ENCODE measurements around the gene DPH7. TPM values are rescaled to one million over a fixed set of nuclear protein-coding genes. Genes with fewer than 3 reads are reported as not detected.
A peak's percentile ranks its signal among the peaks of the same experiment; 100 is the strongest.

DPH7 gene
- total and polyA plus RNA-seq, 2 of the 8 experiments (the other 6 are each of a cell fraction or from before 2014, with no cell fraction given), result 44.6 to 45.5 TPM

DNA sequence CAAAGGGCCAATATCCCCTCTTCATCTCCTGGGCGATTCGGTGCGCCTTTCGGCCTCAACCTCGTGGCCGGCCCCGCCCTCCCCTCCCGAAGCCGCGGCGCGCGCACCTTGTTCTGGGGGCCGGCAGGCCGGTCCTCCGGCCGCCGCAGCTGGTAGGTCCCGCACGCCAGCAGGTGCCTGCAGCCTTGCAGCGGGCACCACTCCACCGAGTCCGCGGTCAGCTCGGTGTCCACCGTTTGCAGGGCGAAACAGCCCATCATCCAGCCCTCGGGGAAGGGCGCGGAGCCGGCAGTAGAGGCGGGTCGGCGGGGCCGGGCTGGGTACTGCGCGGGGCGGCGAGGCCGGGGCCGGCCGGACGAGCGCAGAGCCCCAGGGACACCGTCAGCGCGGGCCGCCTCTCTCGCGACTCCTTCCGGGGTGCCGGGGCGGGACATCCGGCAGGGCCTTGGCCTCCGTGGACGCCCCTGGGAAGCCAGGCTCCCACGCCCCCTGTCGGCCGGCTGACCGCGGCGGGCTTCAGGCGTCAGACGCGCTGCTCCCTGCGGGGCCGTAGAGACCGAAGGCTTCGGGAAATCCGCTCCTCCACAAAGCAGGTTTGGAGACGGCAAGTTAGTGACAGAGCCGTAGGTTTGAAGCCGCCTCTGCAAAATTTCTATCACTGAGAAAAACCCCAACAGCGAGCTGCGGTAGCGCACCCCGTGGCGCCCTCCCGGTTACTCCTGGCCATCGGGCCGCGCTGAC is at the start of gene DPH7 (continued):
- TF ChIP-seq POU5F1 (IDR thresholded peaks at IDR 0.05; ENCODE audit: low read depth, low read length) (no peak), CBX5 (IDR thresholded peaks at IDR 0.05; ENCODE audit: low read depth, low read length) (no peak), CREB1 (IDR thresholded peaks at IDR 0.05) (peak; percentile 75), FOSL1 (IDR thresholded peaks at IDR 0.05; ENCODE audit: insufficient read depth, low read depth, low read length) (peak; percentile 39; the same call in 1 of the 2 replicates), SAP30 (IDR thresholded peaks at IDR 0.05; ENCODE audit: insufficient read depth, insufficient replicate concordance, low read length) (no peak), RXRA (IDR thresholded peaks at IDR 0.05; ENCODE audit: insufficient read depth, low read depth, low read length) (no peak), YY1 (IDR thresholded peaks at IDR 0.05; ENCODE audit: low read depth, low read length) (no peak), TEAD4 (IDR thresholded peaks at IDR 0.05; ENCODE audit: low read depth, low read length) (no peak), MAFK (IDR thresholded peaks at IDR 0.05; ENCODE audit: low read depth, low read length) (no peak), GTF2F1 (IDR thresholded peaks at IDR 0.05; ENCODE audit: borderline replicate concordance, low read depth, low read length) (no peak), SP4 (IDR thresholded peaks at IDR 0.05; ENCODE audit: low read length) (no peak), HDAC2 (IDR thresholded peaks at IDR 0.05; ENCODE audit: borderline replicate concordance in 1 of 2, low read depth in 2 of 2, low read length in 2 of 2) (no peak), ASH2L (IDR thresholded peaks at IDR 0.05; ENCODE audit: low read length) (peak; percentile 86), KDM5A (IDR thresholded peaks at IDR 0.05; ENCODE audit: low read length) (no peak), SP2 (IDR thresholded peaks at IDR 0.05; ENCODE audit: low read length) (peak; percentile 37; the same call in 1 of the 2 replicates), POLR2A (IDR thresholded peaks at IDR 0.05; ENCODE audit: control extremely low read depth in 1 of 2, low read depth in 2 of 2, low read length in 2 of 2) (peak in 1 of 2 experiments; percentile 87; a peak in 2 of 3 replicates), EP300 (IDR thresholded peaks at IDR 0.05; ENCODE audit: borderline replicate concordance in 1 of 2, low read depth in 2 of 2, low read length in 2 of 2) (0 out of 3 replicates have a peak, but pooled peaks of 1 of the 2 experiments have one; percentile 37), E2F6 (IDR thresholded peaks at IDR 0.05) (peak; percentile 17; the same call in 1 of the 2 replicates)
- TF ChIP-seq, protein P1, sequence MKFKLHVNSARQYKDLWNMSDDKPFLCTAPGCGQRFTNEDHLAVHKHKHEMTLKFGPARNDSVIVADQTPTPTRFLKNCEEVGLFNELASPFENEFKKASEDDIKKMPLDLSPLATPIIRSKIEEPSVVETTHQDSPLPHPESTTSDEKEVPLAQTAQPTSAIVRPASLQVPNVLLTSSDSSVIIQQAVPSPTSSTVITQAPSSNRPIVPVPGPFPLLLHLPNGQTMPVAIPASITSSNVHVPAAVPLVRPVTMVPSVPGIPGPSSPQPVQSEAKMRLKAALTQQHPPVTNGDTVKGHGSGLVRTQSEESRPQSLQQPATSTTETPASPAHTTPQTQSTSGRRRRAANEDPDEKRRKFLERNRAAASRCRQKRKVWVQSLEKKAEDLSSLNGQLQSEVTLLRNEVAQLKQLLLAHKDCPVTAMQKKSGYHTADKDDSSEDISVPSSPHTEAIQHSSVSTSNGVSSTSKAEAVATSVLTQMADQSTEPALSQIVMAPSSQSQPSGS (IDR thresholded peaks at IDR 0.05; ENCODE audit: low read length), result no peak
